Measurements from ENCODE around the gene SORCS1.
A peak's percentile ranks its signal among the peaks of the same experiment; 100 is the strongest.

The SORCS1 gene

GRCh38 chr10:106734220-106734619 lies 430.3 kb downstream of the SORCS1 start:
- no peak for DNase-seq (ENCODE audit: low read depth)

GRCh38 chr10:106728232-106728631 lies 436.3 kb downstream of the SORCS1 start:
- DNase-seq (ENCODE audit: low read depth): no peak

- no peak for DNase-seq (ENCODE audit: low read depth)
These were observed 437.3 kb downstream of the SORCS1 start for GRCh38 chr10:106727170-106727569.

- no peak for DNase-seq (ENCODE audit: low read depth)
These were observed 442.0 kb downstream of the SORCS1 start for GRCh38 chr10:106722524-106722923.

GRCh38 chr10:106720683-106721082 lies 443.8 kb downstream of the SORCS1 start:
- no peak for DNase-seq (ENCODE audit: low read depth)

GRCh38 chr10:106716381-106716780 lies 448.1 kb downstream of the SORCS1 start:
- DNase-seq (ENCODE audit: low read depth): no peak

- no peak for DNase-seq (ENCODE audit: low read depth)
These were observed 449.6 kb downstream of the SORCS1 start for GRCh38 chr10:106714734-106715555.

- no peak for DNase-seq (ENCODE audit: low read depth)
These were observed 450.7 kb downstream of the SORCS1 start for GRCh38 chr10:106713846-106714245.

- no peak for DNase-seq (ENCODE audit: low read depth)
These were observed 451.5 kb downstream of the SORCS1 start for GRCh38 chr10:106712988-106713387.

- DNase-seq (ENCODE audit: low read depth): peak; percentile 42
These were observed 453.1 kb downstream of the SORCS1 start for GRCh38 chr10:106711313-106711906.

- DNase-seq (ENCODE audit: low read depth): no peak
These were observed 456.0 kb downstream of the SORCS1 start for GRCh38 chr10:106708506-106708905.

- no peak for DNase-seq (ENCODE audit: low read depth)
These were observed 456.8 kb downstream of the SORCS1 start for GRCh38 chr10:106707657-106708056.

- no peak for DNase-seq (ENCODE audit: low read depth)
These were observed 458.4 kb downstream of the SORCS1 start for GRCh38 chr10:106706127-106706526.

- DNase-seq (ENCODE audit: low read depth): peak; percentile 69
These were observed 458.8 kb downstream of the SORCS1 start for GRCh38 chr10:106705681-106706100.

- no peak for DNase-seq (ENCODE audit: low read depth)
These were observed 468.3 kb downstream of the SORCS1 start for GRCh38 chr10:106696239-106696638.

- DNase-seq (ENCODE audit: low read depth): no peak
These were observed 469.8 kb downstream of the SORCS1 start for GRCh38 chr10:106694696-106695095.

- peak; percentile 34 for DNase-seq (ENCODE audit: low read depth)
These were observed 482.3 kb downstream of the SORCS1 start for GRCh38 chr10:106682175-106682574.

GRCh38 chr10:106680061-106680460 lies 484.4 kb downstream of the SORCS1 start:
- DNase-seq (ENCODE audit: low read depth): peak; percentile 17

- DNase-seq (ENCODE audit: low read depth): no peak
These were observed 485.2 kb downstream of the SORCS1 start for GRCh38 chr10:106679314-106679713.

GRCh38 chr10:106672517-106673175 lies 491.9 kb downstream of the SORCS1 start:
- DNase-seq (ENCODE audit: low read depth): no peak

GRCh38 chr10:106661767-106662140 lies 502.8 kb downstream of the SORCS1 start:
- DNase-seq (ENCODE audit: low read depth): no peak

- DNase-seq (ENCODE audit: low read depth): no peak
These were observed 503.3 kb downstream of the SORCS1 start for GRCh38 chr10:106661133-106661766.

- no peak for DNase-seq (ENCODE audit: low read depth)
These were observed 504.0 kb downstream of the SORCS1 start for GRCh38 chr10:106660550-106660949.

Measured in ELR (cell line).